DMS153 treated with DMSO at 0.1 percent for 48 hours (cell line): ENCODE measurements around the gene NFATC1.

ENCODE experiments used
- DNase-seq: peaks from one replicate; lab custom pipeline; 2025; ENCODE audit not compliant: unreplicated experiment; lab: John Stamatoyannopoulos, UW

NFATC1 gene

GRCh38 chr18:79422022-79422782, 26.5 kb downstream of the NFATC1 start:
- DNase-seq, result no peak

GRCh38 chr18:79422783-79423165, 27.0 kb downstream of the NFATC1 start:
- DNase-seq, result no peak

GRCh38 chr18:79423211-79424007, 27.7 kb downstream of the NFATC1 start:
- no peak for DNase-seq

- DNase-seq, result no peak
Observed at GRCh38 chr18:79424008-79424565, 28.4 kb downstream of the NFATC1 start.

- no peak for DNase-seq
Observed at GRCh38 chr18:79424880-79425568, 29.3 kb downstream of the NFATC1 start.

- no peak for DNase-seq
Observed at GRCh38 chr18:79425569-79425886, 29.8 kb downstream of the NFATC1 start.

DNA sequence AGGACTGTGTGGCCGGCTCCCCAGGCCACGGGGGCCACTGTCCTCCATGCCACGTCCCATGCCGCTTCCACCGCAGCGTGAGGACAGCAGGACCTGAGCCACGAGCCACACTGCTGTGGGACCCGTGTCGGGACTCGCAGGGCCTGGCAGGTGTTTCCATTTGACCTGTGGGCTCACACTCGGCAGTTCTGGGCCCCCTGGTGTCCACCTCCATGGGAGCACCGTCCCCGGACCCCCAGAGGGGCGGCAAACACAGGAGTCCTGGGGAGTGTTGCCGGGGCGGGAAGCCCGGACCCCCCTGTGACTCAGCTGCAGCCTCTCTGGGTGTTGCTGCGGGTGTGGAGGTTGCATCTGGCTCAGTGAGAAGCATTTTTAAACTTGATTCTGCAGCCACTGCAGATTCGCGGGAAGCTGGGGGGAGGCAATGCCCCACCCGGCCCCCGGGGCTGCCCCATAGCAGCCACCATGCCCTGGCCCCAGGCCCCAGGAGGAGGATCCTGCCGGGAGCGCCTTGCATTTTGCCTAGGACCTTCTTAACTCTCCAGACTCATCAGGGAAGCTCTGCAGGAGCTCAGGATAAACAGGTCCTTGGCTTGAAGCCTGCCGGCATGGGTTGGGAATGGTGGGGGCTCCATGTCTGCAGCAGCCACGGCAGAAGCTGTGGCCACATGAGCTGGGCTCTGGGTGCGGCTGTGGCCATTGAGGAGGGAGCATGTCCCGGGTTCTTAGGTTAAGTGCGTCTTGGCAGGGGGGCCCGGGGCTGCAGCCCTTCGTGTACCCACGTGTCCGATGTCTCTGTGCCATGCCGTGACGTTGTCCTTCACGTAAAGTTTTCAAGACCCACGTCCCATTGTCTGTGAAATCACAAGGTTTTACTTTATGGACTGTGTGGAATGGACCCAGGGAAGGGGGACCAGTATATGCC, 30.9 kb downstream of the NFATC1 start:
- no peak for DNase-seq

GRCh38 chr18:79427368-79428225, 31.9 kb downstream of the NFATC1 start:
- no peak for DNase-seq

DNA sequence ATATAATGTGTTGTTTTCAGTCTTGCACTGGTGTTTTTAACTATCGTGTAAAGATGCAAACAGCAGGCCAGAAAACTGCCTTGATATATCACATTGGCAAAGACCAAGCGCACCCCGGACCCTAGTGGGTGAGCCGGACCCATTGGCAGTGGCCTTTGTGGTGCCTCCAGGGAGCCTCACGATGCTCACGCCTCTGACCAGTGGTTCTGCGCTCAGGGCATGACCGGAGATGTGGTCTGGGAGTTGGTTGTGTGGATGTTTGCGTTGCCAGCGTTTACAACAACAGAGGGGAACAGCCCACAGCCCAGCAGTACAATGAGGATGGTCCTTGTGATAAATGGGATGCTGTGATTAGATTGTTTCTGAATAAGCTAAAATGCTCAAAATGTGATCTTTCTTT, 32.6 kb downstream of the NFATC1 start:
- DNase-seq, result no peak

GRCh38 chr18:79429381-79429780, 33.7 kb downstream of the NFATC1 start:
- DNase-seq, result no peak

- DNase-seq, result no peak
Observed at GRCh38 chr18:79429785-79430281, 34.1 kb downstream of the NFATC1 start.

DNA sequence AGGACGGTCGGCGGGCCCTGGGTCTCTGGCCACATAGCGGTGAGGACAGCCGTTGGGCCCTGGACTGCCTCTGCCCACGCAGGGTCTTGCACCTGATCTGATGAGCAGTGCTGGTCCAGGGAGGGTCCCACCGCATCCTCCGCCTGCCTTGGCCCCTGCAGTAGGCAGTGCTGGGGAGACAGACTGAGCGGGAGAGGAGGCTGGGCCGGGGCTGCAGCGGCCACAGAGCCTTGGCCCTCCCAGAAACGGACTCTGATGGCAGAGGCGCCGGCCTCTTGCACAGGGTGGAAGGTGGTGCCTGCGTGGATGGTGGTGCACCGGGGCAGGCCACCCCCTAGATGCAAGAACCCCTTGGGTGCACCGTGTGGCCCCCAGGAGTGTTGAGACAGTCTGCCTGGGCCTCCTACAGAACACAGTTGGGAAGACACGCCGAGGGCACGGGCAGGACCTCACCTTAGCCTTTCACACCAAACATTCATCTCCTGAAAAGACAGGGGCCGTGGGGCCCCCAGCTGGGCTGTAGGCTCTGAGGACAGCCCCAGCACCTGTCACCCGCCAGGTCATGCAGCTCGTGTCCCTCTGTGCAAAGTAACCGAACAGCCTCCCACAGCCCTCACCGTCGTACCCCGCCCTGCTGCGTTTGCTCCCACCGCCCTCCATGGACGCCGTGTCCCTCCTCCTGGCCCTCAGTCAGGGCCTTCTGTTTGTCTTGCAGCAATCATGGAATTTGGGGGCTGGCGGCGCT, 36.8 kb downstream of the NFATC1 start:
- DNase-seq, result no peak

GRCh38 chr18:79433431-79433830, 37.7 kb downstream of the NFATC1 start:
- no peak for DNase-seq

GRCh38 chr18:79434607-79435401, 39.1 kb downstream of the NFATC1 start:
- DNase-seq, result peak; percentile 22

- DNase-seq, result no peak
Observed at GRCh38 chr18:79436556-79437275, 41.0 kb downstream of the NFATC1 start.

- no peak for DNase-seq
Observed at GRCh38 chr18:79438089-79438897, 42.6 kb downstream of the NFATC1 start.
